Hepatocyte (in vitro differentiated cells): ENCODE measurements around the gene AMFR.

Source experiments
- CTCF ChIP-seq: fragments of 200-600 bp; sonication (generic); IDR thresholded peaks from 2 replicates; pipeline ENCODE4 v1.5.1; 2016; ENCODE audit warnings: antibody characterized with exemption, mild to moderate bottlenecking; ENCODE audit not compliant: poor library complexity
- EZH2 ChIP-seq: fragments of 200-600 bp; sonication (generic); IDR thresholded peaks from 2 replicates; pipeline ENCODE4 v1.6.1; 2016; ENCODE audit warnings: antibody characterized with exemption, mild to moderate bottlenecking, borderline replicate concordance
- EZH2phosphoT487 ChIP-seq: fragments of 200-600 bp; sonication (generic); IDR thresholded peaks from one replicate; pipeline ENCODE4 v1.6.1; 2018; ENCODE audit warnings: antibody characterized with exemption, mild to moderate bottlenecking, low read depth, moderate library complexity; ENCODE audit not compliant: unreplicated experiment, severe bottlenecking

GRCh38 chr16:56354746-56355145, 70.6 kb downstream of the AMFR start:
- no peak for TF ChIP-seq CTCF
- no peak for TF ChIP-seq EZH2
- TF ChIP-seq EZH2phosphoT487 = no peak
